Measurements from ENCODE around the gene CEND1.
A peak's percentile ranks its signal among the peaks of the same experiment; 100 is the strongest.

CEND1 gene

GRCh38 chr11:827146-827896 lies 37.4 kb upstream of the CEND1 start:
- no peak for DNase-seq (ENCODE audit: low spot score)

GRCh38 chr11:826836-827145 lies 36.9 kb upstream of the CEND1 start:
- DNase-seq (ENCODE audit: low spot score) = no peak

- DNase-seq (ENCODE audit: low spot score) = no peak
Measured at GRCh38 chr11:826227-826621, 36.3 kb upstream of the CEND1 start.

- no peak for DNase-seq (ENCODE audit: low spot score)
Measured at GRCh38 chr11:825366-826226, 35.7 kb upstream of the CEND1 start.

GRCh38 chr11:824942-825341 lies 35.1 kb upstream of the CEND1 start:
- no peak for DNase-seq (ENCODE audit: low spot score)

GRCh38 chr11:824292-824880 lies 34.5 kb upstream of the CEND1 start:
- no peak for DNase-seq (ENCODE audit: low spot score)

GRCh38 chr11:823441-824291 lies 33.8 kb upstream of the CEND1 start:
- DNase-seq (ENCODE audit: low spot score) = no peak

- DNase-seq (ENCODE audit: low spot score) = no peak
Measured at GRCh38 chr11:821512-822371, 31.9 kb upstream of the CEND1 start.

- peak; percentile 92 for DNase-seq (ENCODE audit: low spot score)
Measured at GRCh38 chr11:820655-821511, 31.0 kb upstream of the CEND1 start.

- peak; percentile 80 for DNase-seq (ENCODE audit: low spot score)
Measured at GRCh38 chr11:819943-820649, 30.2 kb upstream of the CEND1 start.

- peak; percentile 96 for DNase-seq (ENCODE audit: low spot score)
Measured at GRCh38 chr11:819129-819931, 29.4 kb upstream of the CEND1 start.

- peak; percentile 82 for DNase-seq (ENCODE audit: low spot score)
Measured at GRCh38 chr11:818396-819128, 28.7 kb upstream of the CEND1 start, which contains the start of gene PNPLA2. Gene PNPLA2, plus strand, starts transcription at chr11:818914. Its CDS starts 805 bp downstream, at chr11:819719.

- no peak for DNase-seq (ENCODE audit: low spot score)
Measured at GRCh38 chr11:816433-816779, 26.5 kb upstream of the CEND1 start.

GRCh38 chr11:815675-816432 lies 26.0 kb upstream of the CEND1 start:
- DNase-seq (ENCODE audit: low spot score) = no peak

GRCh38 chr11:813456-814096 lies 23.7 kb upstream of the CEND1 start:
- no peak for DNase-seq (ENCODE audit: low spot score)

- DNase-seq (ENCODE audit: low spot score) = no peak
Measured at GRCh38 chr11:813072-813455, 23.2 kb upstream of the CEND1 start.

GRCh38 chr11:812390-812789 lies 22.5 kb upstream of the CEND1 start:
- no peak for DNase-seq (ENCODE audit: low spot score)

Measured in AG08396 (cell line).